ENCODE results near the gene PHACTR1.

DNA sequence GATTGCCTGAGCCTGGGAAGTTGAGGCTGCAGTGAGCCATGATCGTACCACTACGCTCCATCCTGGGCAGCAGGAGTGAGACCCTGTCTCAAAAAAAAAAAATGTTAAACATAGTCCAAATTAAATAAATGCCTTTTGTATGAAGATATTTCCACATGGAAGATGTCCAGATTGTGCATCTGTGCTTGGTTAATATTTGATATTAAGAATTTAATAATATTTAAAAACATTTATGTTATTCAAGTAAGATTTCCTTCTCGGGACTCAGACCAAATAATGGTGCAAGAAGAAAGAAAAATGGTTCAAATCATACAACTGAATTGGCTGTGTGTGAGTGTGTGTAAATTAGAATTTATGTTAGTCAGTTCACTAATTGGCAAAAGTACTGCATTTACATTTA, 409.3 kb downstream of the PHACTR1 start:
- TF ChIP-seq CTCF (IDR thresholded peaks at IDR 0.05) = no peak
- no peak for TF ChIP-seq POLR2A (IDR thresholded peaks at IDR 0.05)
- TF ChIP-seq POLR2AphosphoS5 (IDR thresholded peaks at IDR 0.05) = no peak
- TF ChIP-seq EP300 (IDR thresholded peaks at IDR 0.05) = no peak

All from stomach (tissue), 4 donors.